SK-N-MC (cell line): ENCODE results near the gene S100A9.

Experiments
- DNase-seq: peaks from one replicate; pipeline ENCODE4 v3.0.0-alpha.2; 2011; ENCODE audit warnings: low read depth, low spot score
- H3K27ac ChIP-seq: fragments of 200-600 bp; sonication (generic); 2 replicates; pipeline ENCODE4 v1.5.1; 2016; ENCODE audit warnings: mixed run types
- H3K36me3 ChIP-seq: fragments of 200-600 bp; sonication (generic); 2 replicates; pipeline ENCODE4 v1.6.1; 2017; ENCODE audit warnings: antibody characterized with exemption, low read length, mixed read lengths; ENCODE audit not compliant: insufficient read depth
- H3K4me3 ChIP-seq: fragments of 200-600 bp; sonication (generic); 2 replicates; pipeline ENCODE4 v1.5.1; 2016
- H3K9ac ChIP-seq: fragments of 200-600 bp; sonication (generic); 2 replicates; pipeline ENCODE4 v1.8.0; 2017; ENCODE audit warnings: mixed run types, mixed read lengths; ENCODE audit not compliant: insufficient read length
- H3K9me3 ChIP-seq: fragments of 200-600 bp; sonication (generic); 2 replicates; pipeline ENCODE4 v1.6.1; 2017; ENCODE audit warnings: low read depth, mild to moderate bottlenecking, antibody characterized with exemption, low read length, moderate library complexity, mixed read lengths
- EZH2 ChIP-seq: fragments of 200-600 bp; sonication (generic); IDR thresholded peaks from one replicate; pipeline ENCODE4 v1.6.1; 2017; ENCODE audit warnings: antibody characterized with exemption
- FOXP2 ChIP-seq: optimal IDR thresholded peaks from 2 replicates; pipeline ENCODE3; 2011; ENCODE audit warnings: mild to moderate bottlenecking, moderate library complexity; ENCODE audit not compliant: insufficient read depth; ENCODE audit errors: extremely low read length, control extremely low read depth
- POLR2AphosphoS5 ChIP-seq: IDR thresholded peaks from 2 replicates; pipeline ENCODE4 v1.6.1; 2012; ENCODE audit warnings: mild to moderate bottlenecking, low read depth, low read length, borderline replicate concordance

S100A9 gene

GRCh38 chr1:153348511-153349362 lies 8.9 kb upstream of the S100A9 start, which contains the start of gene PGLYRP4:
PGLYRP4 (minus strand) TSS chr1:153348841; CDS start chr1:153347932, 909 bp downstream.
- no peak within 1 kb of the TSS for H3K27ac ChIP-seq
- no peak for TF ChIP-seq FOXP2
- TF ChIP-seq POLR2AphosphoS5 = no peak
- no peak for TF ChIP-seq EZH2

GRCh38 chr1:153349363-153350320 lies 8.0 kb upstream of the S100A9 start:
- DNase-seq = no peak
- H3K9me3 ChIP-seq = no peaks in the 10 kb centered on the region
- no peaks in the 10 kb centered on the region for H3K36me3 ChIP-seq
- no peak overlapping the region for H3K9ac ChIP-seq
- no peak overlapping the region for H3K4me3 ChIP-seq
- H3K27ac ChIP-seq = no peak overlapping the region
- no peak for TF ChIP-seq FOXP2

More at GRCh38 chr1:153348511-153349362, 8.9 kb upstream of the S100A9 start, which contains the start of gene PGLYRP4:
- Histone ChIP-seq H3K4me3 (no peak within 1 kb of the TSS), H3K36me3 (no peaks in the 10 kb centered on the region), H3K9me3 (no peaks in the 10 kb centered on the region), H3K9ac (no peak within 1 kb of the TSS)
- DNase-seq = no peak

- no peak overlapping the region for H3K4me3 ChIP-seq
- H3K9me3 ChIP-seq = no peaks in the 10 kb centered on the region
- no peaks in the 10 kb centered on the region for H3K36me3 ChIP-seq
- no peak overlapping the region for H3K27ac ChIP-seq
- TF ChIP-seq EZH2 (no peak), POLR2AphosphoS5 (no peak), FOXP2 (no peak)
- no peak for DNase-seq
- no peak overlapping the region for H3K9ac ChIP-seq
Observed at GRCh38 chr1:153350321-153350957, 7.2 kb upstream of the S100A9 start.

- Histone ChIP-seq H3K9me3 (no peaks in the 10 kb centered on the region), H3K36me3 (no peaks in the 10 kb centered on the region), H3K9ac (no peak overlapping the region), H3K4me3 (no peak overlapping the region), H3K27ac (no peak overlapping the region)
- no peak for TF ChIP-seq POLR2AphosphoS5
- TF ChIP-seq EZH2 = no peak
- no peak for TF ChIP-seq FOXP2
- no peak for DNase-seq
Observed at GRCh38 chr1:153352523-153352922, 5.1 kb upstream of the S100A9 start.

GRCh38 chr1:153353226-153353947 lies 4.3 kb upstream of the S100A9 start:
- Histone ChIP-seq H3K9me3 (no peaks in the 10 kb centered on the region), H3K4me3 (no peak overlapping the region), H3K9ac (no peak overlapping the region), H3K27ac (no peak overlapping the region), H3K36me3 (no peaks in the 10 kb centered on the region)
- no peak for DNase-seq
- TF ChIP-seq FOXP2 (no peak), POLR2AphosphoS5 (no peak)

- Histone ChIP-seq H3K27ac (no peak overlapping the region), H3K36me3 (no peaks in the 10 kb centered on the region), H3K9ac (no peak overlapping the region), H3K4me3 (no peak overlapping the region), H3K9me3 (no peaks in the 10 kb centered on the region)
- DNase-seq = no peak
- TF ChIP-seq POLR2AphosphoS5 = no peak
- TF ChIP-seq FOXP2 = no peak
- TF ChIP-seq EZH2 = no peak
Observed at GRCh38 chr1:153354515-153355193, 3.0 kb upstream of the S100A9 start.

GRCh38 chr1:153355445-153356071 lies 2.1 kb upstream of the S100A9 start:
- no peak for DNase-seq
- H3K36me3 ChIP-seq = no peaks in the 10 kb centered on the region
- H3K4me3 ChIP-seq = no peak overlapping the region
- no peak overlapping the region for H3K27ac ChIP-seq
- H3K9ac ChIP-seq = no peak overlapping the region
- TF ChIP-seq EZH2 (no peak), POLR2AphosphoS5 (no peak), FOXP2 (no peak)
- H3K9me3 ChIP-seq = no peaks in the 10 kb centered on the region
